Measurements from ENCODE around the gene ROCK2.

Gene ROCK2

DNA sequence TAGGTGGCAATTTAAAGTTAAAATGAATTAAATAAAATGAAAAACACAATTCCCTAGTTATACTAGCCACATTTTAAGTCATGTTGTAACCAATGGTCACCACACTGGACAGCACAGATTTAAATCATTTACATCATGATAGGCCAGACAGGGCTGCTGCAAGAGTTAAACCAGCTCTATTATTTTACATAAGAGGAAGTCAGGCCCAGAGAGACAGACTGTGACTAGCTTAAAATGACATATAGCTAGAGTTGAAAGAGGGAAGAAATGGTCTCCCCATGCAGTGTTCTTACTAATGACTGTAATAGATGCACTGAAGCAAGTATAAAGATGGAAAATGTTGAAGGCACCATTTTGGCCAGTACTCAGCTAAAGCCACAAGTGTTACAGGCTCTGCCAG lies 119.5 kb downstream of the ROCK2 start:
- DNase-seq: no peak

DNA sequence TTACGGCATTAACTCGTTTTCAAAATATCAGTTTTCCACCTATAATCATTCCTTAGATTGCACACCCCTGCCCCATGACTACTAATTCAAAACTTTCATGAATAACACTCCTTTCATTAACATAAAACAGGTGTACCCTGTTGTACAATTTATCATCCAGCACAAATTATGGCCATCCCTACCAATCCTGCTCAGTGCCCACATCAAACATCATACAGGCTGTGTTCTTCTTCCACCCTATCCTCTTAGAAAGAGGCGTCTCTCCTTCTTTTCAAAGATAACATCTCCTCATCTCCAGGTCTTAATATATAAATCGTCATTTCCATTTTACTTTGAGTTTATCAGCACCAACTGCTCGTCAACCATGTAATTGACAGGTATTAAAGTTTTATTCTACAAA lies 121.6 kb downstream of the ROCK2 start:
- DNase-seq: no peak

DNA sequence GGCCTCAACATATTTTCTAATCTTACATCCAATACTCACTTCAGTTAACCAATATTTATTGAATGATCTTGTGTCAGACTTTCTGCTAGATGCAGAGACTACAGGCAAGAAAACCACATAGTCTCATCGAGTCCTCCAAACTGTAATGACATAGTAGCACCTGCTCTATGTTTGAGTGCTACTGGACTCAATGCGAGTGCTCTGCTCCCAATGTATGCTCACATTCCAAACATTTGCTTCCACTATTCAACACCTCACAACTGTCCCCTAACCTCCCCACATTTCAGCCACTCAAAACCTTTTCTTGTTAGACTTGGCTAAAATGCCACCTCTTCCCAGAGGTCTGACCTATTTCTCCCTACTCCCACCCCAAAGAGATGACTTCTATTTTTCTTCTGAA lies 124.0 kb downstream of the ROCK2 start:
- DNase-seq: no peak

GRCh38 chr2:11215407-11215806 lies 129.0 kb downstream of the ROCK2 start:
- DNase-seq: no peak

DNA sequence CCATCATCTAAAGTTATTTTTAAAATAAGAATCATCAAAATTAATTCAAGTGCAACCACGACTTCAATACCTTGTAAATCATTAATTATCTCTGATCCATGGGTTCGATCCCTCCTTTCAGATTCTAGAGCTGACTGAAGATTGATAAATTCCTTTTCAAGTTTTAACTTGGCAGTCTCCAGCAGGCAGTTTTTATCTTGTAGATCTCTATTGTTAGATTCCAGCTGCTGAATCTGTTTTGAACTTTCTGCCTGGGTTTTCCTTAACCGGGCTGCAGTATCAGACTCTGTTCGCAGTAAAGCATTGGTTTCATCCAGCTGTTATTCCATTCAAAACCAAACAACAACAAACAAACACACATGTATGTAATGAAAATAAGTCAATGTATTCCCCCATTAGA lies 129.7 kb downstream of the ROCK2 start:
- DNase-seq: no peak

DNA sequence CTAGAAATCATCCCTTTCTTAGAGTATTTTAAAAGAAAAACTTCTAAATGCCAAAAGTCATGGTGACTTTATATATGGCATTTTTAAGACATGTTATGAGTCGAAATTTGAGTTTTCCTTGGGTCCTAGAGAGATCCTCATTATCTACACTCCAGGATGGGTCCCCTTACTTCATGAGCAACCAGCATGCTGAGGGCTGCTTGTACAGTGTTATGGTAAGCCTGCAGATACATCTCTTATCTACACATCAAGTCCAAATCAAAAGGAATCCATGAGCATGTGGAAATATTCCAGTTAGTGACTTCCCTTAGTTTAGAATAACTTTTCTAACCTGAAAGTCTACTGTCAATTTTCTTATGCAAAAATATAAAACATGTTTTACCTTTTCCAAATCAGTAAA lies 130.5 kb downstream of the ROCK2 start:
- no peak for DNase-seq

GRCh38 chr2:11213090-11213638 lies 131.3 kb downstream of the ROCK2 start:
- no peak for DNase-seq

DNA sequence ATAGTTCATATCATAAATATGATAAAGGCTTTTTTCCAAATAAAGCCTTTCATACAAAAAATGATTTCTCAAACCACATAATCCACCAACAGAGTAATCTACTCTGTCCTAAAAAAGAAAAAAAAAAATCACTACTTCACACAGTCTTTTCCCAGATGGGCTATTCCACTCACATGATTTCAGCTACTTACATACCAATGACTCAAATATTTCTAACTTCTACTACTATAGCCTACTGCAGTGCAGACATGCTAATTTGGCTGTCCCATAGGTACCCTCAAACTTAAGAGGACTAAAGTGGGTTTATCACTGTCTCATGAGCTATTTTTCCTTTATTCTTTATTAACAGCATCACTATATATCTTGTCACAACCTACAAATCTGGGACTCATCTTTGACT lies 131.8 kb downstream of the ROCK2 start:
- no peak for DNase-seq

DNA sequence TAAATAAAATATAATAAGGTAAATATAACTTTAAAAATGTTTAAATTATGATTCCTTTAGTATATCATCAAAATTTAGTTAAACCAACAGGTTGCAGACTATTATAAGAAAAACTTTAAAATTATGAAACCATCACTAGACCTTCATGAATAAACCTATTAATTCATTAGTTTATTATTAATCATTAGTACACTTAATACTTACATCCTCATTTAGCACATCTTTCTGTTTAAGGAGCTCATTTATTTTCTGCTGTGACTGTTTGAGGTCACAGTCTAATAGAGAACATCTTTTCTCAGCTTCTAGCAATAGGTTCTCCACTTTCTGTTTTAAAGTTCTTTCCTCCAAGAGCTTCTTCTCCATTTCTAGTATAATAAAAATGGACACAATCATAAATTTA lies 136.4 kb downstream of the ROCK2 start:
- DNase-seq: no peak

DNA sequence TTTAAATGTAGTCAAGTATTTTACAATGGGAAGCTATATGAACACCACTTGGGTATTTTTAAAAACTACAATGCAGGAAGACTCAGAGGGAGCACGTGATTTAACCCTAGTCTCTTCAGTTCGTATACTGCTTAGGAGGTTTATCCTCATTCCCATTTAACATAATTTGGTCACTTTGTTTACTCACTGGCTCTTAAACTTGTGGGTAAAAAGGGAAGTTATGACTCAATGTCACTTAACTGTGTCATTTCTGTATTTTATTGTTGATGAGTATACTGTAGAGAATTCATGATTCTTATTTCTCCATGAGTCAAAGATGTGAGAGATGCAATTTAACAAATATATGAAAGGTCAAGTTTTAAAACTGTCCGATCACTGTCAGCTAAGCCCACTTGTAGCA lies 141.0 kb downstream of the ROCK2 start:
- DNase-seq: no peak

GRCh38 chr2:11201969-11202368 lies 142.5 kb downstream of the ROCK2 start:
- no peak for DNase-seq

DNA sequence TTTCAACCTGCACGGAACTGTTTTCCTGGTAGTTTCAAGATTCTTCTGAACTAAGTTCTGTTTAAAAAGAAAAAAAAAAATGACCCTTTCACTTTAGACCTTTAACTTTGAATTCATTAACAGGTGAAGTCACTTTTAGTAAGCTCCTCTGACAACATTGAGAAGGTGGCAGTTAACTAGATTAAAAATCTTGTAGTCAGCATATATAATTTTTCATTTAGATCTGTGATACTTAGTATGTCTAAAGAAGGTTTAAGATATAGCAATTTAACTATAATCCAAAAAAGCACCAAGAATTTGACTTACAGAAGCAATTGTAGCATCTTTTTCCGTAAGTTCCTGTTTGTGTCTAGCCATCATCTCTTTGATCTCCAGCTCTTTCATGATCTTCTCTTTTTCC lies 143.8 kb downstream of the ROCK2 start:
- DNase-seq: no peak

GRCh38 chr2:11196246-11196645 lies 148.2 kb downstream of the ROCK2 start:
- DNase-seq: no peak

- no peak for DNase-seq
Observed at GRCh38 chr2:11187731-11188130, 156.7 kb downstream of the ROCK2 start.

GRCh38 chr2:11187083-11187619 lies 157.3 kb downstream of the ROCK2 start:
- DNase-seq: no peak

DNA sequence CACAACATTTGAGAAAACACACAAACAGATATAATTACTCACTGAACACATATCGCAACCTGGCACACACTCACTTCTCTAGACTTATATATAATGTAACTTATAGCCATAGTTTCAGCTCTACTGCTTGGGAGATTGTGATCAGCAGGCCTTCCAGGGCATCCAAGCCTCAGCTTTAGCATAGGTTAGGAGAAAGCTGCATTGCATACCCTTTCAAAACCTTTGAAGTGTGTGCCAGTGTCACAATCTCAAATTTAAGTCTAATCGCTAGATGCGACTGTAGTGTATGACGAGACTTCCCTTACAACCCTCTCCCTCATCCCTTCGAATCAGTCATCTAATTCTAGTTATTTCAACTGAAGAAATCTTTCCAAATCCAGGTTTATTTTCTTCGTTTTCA lies 158.3 kb downstream of the ROCK2 start:
- DNase-seq: no peak

DNA sequence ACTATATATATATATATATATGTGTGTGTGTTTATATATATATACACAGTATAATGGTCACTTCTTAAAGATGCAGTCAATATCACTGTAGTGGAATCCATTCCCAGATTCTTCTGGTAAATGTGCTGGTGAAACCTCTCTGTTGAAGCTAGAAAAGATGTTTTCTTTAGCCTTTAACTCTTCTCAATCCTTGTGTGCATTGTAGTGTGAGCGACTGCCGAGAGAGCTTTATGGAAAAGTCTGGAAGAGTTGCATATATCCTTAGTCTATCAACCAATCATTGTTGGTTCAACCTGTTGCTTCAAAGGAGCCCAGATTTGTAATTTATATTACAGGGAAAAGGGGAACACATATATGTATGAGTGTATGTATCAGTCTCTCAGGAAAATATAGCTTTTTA lies 161.5 kb downstream of the ROCK2 start:
- DNase-seq: no peak

DNA sequence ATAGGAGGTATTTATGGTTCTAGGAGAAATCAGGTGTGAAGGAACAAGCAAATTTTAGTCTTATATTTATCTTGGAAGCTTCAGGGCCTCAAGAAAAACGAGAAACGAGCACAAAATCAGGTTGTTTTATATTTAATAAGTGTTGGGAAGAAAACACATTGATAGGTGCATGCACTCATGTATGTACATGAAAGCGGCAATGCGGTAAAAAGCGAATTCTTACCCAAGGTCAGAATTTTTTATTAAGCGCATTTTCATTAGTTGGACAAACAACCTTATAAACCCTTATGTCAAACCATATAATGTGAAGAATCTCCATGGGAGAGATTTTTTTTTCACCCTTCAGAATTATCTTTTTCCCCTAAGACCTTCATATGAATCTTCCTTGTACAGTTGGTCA lies 163.8 kb downstream of the ROCK2 start:
- DNase-seq: no peak

GRCh38 chr2:11179899-11180298 lies 164.5 kb downstream of the ROCK2 start:
- no peak for DNase-seq

DNA sequence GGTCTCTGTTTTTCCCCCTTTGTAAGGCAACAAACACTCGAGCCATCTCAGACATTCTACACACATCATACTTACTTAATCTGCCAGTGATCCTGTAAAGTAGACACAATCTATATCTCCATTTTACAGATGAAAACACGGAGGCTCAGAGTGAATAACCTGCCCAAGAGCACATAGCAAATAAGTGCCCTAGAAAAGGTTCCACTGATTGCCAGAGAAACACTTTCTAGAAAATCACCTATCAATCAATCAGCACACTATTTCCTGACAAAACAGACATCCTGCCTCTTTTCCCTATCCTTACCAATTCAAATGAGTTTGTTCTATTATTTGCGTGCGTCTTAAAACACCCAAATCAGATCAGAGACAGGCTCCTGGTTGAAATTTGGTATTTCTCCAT lies 165.2 kb downstream of the ROCK2 start:
- DNase-seq: no peak

- no peak for DNase-seq
Observed at GRCh38 chr2:11177871-11178690, 166.4 kb downstream of the ROCK2 start.

DNA sequence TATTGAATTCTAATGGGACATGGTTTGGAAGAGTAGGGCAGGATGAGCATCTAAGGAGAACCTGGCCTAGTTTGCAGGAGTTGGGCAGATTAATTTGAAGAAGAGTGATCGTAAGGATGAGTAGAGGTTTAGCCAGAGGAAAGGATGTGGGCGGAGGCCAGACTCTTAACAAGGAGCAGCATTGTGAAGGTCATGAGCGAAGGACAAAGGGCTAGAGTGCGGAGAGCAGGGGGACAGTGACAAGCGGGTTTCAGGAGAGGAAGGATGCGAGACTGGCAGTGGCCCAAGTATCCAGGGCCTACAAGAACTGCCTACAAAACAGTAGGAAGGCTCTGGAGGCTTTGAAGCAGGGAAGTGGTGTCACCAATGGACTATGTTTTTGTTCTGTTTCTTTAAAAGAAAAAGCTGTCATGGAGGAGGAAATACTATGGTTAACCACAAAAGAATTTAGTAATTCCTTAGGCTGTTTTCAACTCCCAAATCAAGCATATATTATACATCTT lies 169.1 kb downstream of the ROCK2 start:
- no peak for DNase-seq

DNA sequence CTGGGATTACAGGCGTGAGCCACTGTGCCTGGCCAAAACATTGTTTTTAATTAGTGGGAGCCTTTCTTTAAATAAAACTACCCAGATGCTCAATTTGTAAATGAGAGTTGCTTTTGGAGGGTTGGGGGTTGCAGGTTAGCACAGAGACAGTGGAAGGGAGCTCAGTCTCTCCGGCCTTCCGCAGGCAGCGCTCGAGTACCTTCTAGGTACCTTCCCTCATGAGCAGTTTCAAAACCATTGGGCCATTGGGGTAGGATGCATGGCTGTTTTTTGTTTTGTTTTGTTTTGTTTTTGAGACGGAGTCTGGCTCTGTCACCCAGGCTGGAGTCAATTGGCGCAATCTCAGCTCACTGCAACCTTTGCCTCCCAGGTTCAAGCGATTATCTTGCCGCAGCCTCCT lies 170.2 kb downstream of the ROCK2 start:
- no peak for DNase-seq

GRCh38 chr2:11169333-11169732 lies 175.1 kb downstream of the ROCK2 start:
- DNase-seq: peak; percentile 38

GRCh38 chr2:11168488-11168887 lies 175.9 kb downstream of the ROCK2 start:
- no peak for DNase-seq
